ENCODE measurements around the gene CDC37L1. TPM values are rescaled to one million over a fixed set of nuclear protein-coding genes. Genes with fewer than 3 reads are reported as not detected.
A peak's percentile ranks its signal among the peaks of the same experiment; 100 is the strongest.

The CDC37L1 gene
- total RNA-seq, 1 donor from 2014 or later, result 12.7 TPM

DNA sequence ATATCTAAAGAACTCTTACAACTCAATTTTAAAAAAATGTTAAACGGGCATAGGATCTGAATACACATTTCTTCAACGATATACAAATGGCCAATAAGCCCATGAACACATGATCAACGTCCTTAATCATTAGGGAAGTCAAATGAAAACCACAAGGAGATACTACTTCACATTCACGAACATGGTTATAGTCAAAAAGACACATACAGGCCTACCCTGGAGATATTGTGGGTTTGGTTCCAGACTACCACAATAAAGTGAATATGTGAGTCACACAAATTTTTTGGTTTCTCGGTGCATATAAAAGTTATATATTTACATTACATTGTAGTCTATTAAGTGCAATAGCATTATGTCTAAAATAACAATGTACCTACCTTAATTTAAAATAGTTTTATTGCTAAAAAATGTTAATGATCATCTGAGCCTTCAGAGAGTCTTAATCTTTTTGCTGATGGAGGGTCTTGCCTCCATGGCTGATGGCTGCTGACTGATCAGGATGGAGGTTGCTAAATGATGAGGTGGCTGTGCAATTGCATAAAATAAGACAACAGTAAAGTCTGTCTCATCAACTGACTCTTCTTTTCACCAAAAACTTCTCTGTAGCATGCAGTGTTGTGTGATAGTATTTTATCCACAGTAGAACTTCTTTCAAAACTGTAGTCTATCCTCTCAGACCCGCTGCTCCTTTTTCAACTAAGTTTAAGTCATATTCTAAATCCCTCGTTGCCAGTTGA is 46.5 kb downstream of the CDC37L1 start:
- H3K36me3 Mint-ChIP-seq, result peaks cover 23% of the 10 kb centered on the region
- no peaks in the 10 kb centered on the region for H3K9me3 Mint-ChIP-seq
- H3K27ac Mint-ChIP-seq, result no peak overlapping the region

GRCh38 chr9:4727593-4727992 is 48.2 kb downstream of the CDC37L1 start:
- Mint-ChIP-seq H3K36me3 (peaks cover 12% of the 10 kb centered on the region), H3K4me1 (peaks cover 9% of the 10 kb centered on the region), H3K4me3 (no peak overlapping the region), H3K27me3 (ENCODE audit: low read depth) (no peaks in the 10 kb centered on the region), H3K9me3 (no peaks in the 10 kb centered on the region), H3K27ac (no peak overlapping the region)
- no peak for DNase-seq (ENCODE audit: low spot score in 2 of 2, unreplicated experiment in 2 of 2)
- TF ChIP-seq, protein P1, sequence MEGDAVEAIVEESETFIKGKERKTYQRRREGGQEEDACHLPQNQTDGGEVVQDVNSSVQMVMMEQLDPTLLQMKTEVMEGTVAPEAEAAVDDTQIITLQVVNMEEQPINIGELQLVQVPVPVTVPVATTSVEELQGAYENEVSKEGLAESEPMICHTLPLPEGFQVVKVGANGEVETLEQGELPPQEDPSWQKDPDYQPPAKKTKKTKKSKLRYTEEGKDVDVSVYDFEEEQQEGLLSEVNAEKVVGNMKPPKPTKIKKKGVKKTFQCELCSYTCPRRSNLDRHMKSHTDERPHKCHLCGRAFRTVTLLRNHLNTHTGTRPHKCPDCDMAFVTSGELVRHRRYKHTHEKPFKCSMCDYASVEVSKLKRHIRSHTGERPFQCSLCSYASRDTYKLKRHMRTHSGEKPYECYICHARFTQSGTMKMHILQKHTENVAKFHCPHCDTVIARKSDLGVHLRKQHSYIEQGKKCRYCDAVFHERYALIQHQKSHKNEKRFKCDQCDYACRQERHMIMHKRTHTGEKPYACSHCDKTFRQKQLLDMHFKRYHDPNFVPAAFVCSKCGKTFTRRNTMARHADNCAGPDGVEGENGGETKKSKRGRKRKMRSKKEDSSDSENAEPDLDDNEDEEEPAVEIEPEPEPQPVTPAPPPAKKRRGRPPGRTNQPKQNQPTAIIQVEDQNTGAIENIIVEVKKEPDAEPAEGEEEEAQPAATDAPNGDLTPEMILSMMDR (IDR thresholded peaks at IDR 0.05; ENCODE audit: unreplicated experiment), result no peak

More for the DNA sequence above, 46.5 kb downstream of the CDC37L1 start:
- H3K4me1 Mint-ChIP-seq, result peaks cover 5% of the 10 kb centered on the region
- H3K27me3 Mint-ChIP-seq (ENCODE audit: low read depth), result no peaks in the 10 kb centered on the region
- H3K4me3 Mint-ChIP-seq, result no peak overlapping the region
- TF ChIP-seq, protein P1 (IDR thresholded peaks at IDR 0.05; ENCODE audit: unreplicated experiment), result no peak
- DNase-seq (ENCODE audit: low spot score in 2 of 2, unreplicated experiment in 2 of 2), result no peak

- Mint-ChIP-seq H3K4me3 (no peak overlapping the region), H3K27ac (no peak overlapping the region), H3K4me1 (peaks cover 11% of the 10 kb centered on the region), H3K9me3 (no peaks in the 10 kb centered on the region), H3K27me3 (ENCODE audit: low read depth) (no peaks in the 10 kb centered on the region), H3K36me3 (peaks cover 12% of the 10 kb centered on the region)
- TF ChIP-seq, protein P1 (IDR thresholded peaks at IDR 0.05; ENCODE audit: unreplicated experiment), result no peak
- DNase-seq (ENCODE audit: low spot score in 2 of 2, unreplicated experiment in 2 of 2), result no peak
These were observed 53.5 kb downstream of the CDC37L1 start for GRCh38 chr9:4732890-4733289.

GRCh38 chr9:4734150-4734549 is 54.8 kb downstream of the CDC37L1 start:
- Mint-ChIP-seq H3K9me3 (no peaks in the 10 kb centered on the region), H3K4me1 (peaks cover 14% of the 10 kb centered on the region), H3K27ac (no peak overlapping the region), H3K36me3 (peaks cover 12% of the 10 kb centered on the region), H3K27me3 (ENCODE audit: low read depth) (no peaks in the 10 kb centered on the region), H3K4me3 (no peak overlapping the region)
- TF ChIP-seq, protein P1 (IDR thresholded peaks at IDR 0.05; ENCODE audit: unreplicated experiment), result no peak
- DNase-seq (ENCODE audit: low spot score in 2 of 2, unreplicated experiment in 2 of 2), result no peak

- no peaks in the 10 kb centered on the region for H3K9me3 Mint-ChIP-seq
- H3K4me3 Mint-ChIP-seq, result peak overlapping the region; percentile 80
- TF ChIP-seq, protein P1 (IDR thresholded peaks at IDR 0.05; ENCODE audit: unreplicated experiment), result no peak
- peaks cover 28% of the 10 kb centered on the region for H3K4me1 Mint-ChIP-seq
- peaks cover 3% of the 10 kb centered on the region for H3K36me3 Mint-ChIP-seq
- no peak for DNase-seq (ENCODE audit: low spot score in 2 of 2, unreplicated experiment in 2 of 2)
- peak overlapping the region; percentile 92 for H3K27ac Mint-ChIP-seq
- no peaks in the 10 kb centered on the region for H3K27me3 Mint-ChIP-seq (ENCODE audit: low read depth)
These were observed 59.7 kb downstream of the CDC37L1 start for GRCh38 chr9:4738866-4739586.

All from mesothelial cell of epicardium (in vitro differentiated cells).